ENCODE results near the gene MSLN. TPM values are rescaled to one million over a fixed set of nuclear protein-coding genes. Genes with fewer than 3 reads are reported as not detected.
A peak's percentile ranks its signal among the peaks of the same experiment; 100 is the strongest.

The MSLN gene
- total and polyA plus RNA-seq, 2 of the 13 experiments (the other 11 are each of a cell fraction or from before 2014, with no cell fraction given), result 2.0 to 2.3 TPM

DNA sequence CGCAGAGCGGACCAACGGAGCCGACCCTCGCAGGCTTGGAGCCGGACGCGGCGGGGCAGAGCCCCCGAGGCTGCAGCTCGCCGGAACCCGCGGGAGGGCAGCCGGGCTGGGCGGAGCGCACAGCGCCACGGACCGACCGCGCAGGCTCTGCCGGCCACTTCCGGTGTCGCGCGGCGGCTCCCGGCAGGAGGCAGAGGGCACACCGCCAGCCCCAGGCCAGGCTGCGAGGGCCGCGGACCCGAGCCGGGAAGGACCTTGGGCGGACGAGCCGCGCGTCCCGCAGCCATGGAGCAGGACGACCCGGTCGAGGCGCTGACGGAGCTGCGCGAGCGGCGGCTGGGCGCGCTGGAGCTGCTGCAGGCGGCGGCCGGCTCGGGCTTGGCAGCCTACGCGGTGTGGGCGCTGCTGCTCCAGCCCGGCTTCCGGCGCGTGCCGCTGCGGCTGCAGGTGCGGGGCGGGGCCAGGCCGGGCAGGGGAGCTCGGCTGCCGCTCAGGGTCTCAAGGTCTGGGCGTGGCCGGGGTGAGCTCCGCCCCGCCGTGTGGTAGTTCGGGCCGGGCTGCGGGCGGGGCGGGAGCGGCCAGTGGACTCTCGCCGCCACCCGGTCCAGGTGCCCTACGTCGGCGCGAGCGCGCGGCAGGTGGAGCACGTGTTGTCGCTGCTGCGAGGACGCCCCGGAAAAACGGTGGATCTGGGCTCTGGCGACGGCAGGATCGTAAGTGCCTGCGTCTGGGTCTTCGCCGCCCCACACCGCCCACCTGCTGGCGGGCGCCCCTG, 39.4 kb upstream of the MSLN start, which contains the start of gene ANTKMT (continued):
- TF ChIP-seq NPAS2 (CRISPR knock-in tag; IDR thresholded peaks at IDR 0.05; ENCODE audit: borderline replicate concordance), result no peak
- TF ChIP-seq ZFP36L1 (CRISPR knock-in tag; IDR thresholded peaks at IDR 0.05), result no peak
- TF ChIP-seq EHMT2 (IDR thresholded peaks at IDR 0.05; ENCODE audit: borderline replicate concordance, low read depth, low read length), result no peak
- 0 out of 2 replicates have a peak, but pooled peaks have one; percentile 63 for TF ChIP-seq ZNF101 (CRISPR knock-in tag; IDR thresholded peaks at IDR 0.05; ENCODE audit: borderline replicate concordance, low read depth)
- TF ChIP-seq, protein P1, sequence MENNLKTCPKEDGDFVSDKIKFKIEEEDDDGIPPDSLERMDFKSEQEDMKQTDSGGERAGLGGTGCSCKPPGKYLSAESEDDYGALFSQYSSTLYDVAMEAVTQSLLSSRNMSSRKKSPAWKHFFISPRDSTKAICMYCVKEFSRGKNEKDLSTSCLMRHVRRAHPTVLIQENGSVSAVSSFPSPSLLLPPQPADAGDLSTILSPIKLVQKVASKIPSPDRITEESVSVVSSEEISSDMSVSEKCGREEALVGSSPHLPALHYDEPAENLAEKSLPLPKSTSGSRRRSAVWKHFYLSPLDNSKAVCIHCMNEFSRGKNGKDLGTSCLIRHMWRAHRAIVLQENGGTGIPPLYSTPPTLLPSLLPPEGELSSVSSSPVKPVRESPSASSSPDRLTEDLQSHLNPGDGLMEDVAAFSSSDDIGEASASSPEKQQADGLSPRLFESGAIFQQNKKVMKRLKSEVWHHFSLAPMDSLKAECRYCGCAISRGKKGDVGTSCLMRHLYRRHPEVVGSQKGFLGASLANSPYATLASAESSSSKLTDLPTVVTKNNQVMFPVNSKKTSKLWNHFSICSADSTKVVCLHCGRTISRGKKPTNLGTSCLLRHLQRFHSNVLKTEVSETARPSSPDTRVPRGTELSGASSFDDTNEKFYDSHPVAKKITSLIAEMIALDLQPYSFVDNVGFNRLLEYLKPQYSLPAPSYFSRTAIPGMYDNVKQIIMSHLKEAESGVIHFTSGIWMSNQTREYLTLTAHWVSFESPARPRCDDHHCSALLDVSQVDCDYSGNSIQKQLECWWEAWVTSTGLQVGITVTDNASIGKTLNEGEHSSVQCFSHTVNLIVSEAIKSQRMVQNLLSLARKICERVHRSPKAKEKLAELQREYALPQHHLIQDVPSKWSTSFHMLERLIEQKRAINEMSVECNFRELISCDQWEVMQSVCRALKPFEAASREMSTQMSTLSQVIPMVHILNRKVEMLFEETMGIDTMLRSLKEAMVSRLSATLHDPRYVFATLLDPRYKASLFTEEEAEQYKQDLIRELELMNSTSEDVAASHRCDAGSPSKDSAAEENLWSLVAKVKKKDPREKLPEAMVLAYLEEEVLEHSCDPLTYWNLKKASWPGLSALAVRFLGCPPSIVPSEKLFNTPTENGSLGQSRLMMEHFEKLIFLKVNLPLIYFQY (CRISPR knock-in tag; IDR thresholded peaks at IDR 0.05; ENCODE audit: borderline replicate concordance), result no peak; the same call in 1 of the 2 replicates
- TF ChIP-seq ATAD3A (CRISPR knock-in tag; IDR thresholded peaks at IDR 0.05), result no peak
- peak; percentile 70; the same call in 1 of the 2 replicates for TF ChIP-seq ATF5 (CRISPR knock-in tag; IDR thresholded peaks at IDR 0.05; ENCODE audit: low read depth)
- TF ChIP-seq TCF7L2 (IDR thresholded peaks at IDR 0.05; ENCODE audit: low read depth, low read length), result no peak
- no peak; the same call in 1 of the 2 replicates for TF ChIP-seq ZNF367 (CRISPR knock-in tag; IDR thresholded peaks at IDR 0.05; ENCODE audit: borderline replicate concordance)
- TF ChIP-seq ZNF124 (CRISPR knock-in tag; IDR thresholded peaks at IDR 0.05), result no peak
- no peak; the same call in 1 of the 2 replicates for TF ChIP-seq ZNF33A (CRISPR knock-in tag; IDR thresholded peaks at IDR 0.05; ENCODE audit: borderline replicate concordance)
- TF ChIP-seq IRF1 (CRISPR knock-in tag; IDR thresholded peaks at IDR 0.05; ENCODE audit: low read depth), result no peak
- peak; percentile 82 for TF ChIP-seq HOXA3 (CRISPR knock-in tag; IDR thresholded peaks at IDR 0.05)
- no peak for TF ChIP-seq DBP (CRISPR knock-in tag; IDR thresholded peaks at IDR 0.05; ENCODE audit: not compliant biosample characterization)
- no peak for TF ChIP-seq HMGXB3 (CRISPR knock-in tag; IDR thresholded peaks at IDR 0.05; ENCODE audit: borderline replicate concordance)
- peak; percentile 89; the same call in 1 of the 2 replicates for TF ChIP-seq ZNF329 (CRISPR knock-in tag; IDR thresholded peaks at IDR 0.05; ENCODE audit: low read depth)

All from HepG2 (cell line).